ENCODE measurements around the gene ABCA13. TPM values are rescaled to one million over a fixed set of nuclear protein-coding genes. Genes with fewer than 3 reads are reported as not detected.

Gene ABCA13
- total RNA-seq, 1 experiment from 2014 or later: 0.76 TPM

GRCh38 chr7:48389977-48390376 lies 218.7 kb downstream of the ABCA13 start:
- DNase-seq: peak in 1 of 2 experiments; percentile 50
- POLR2A ChIA-PET (ENCODE audit: unreplicated experiment): no interaction called here
- no TSS peak for BruUV-seq (replicated peaks)

GRCh38 chr7:48390388-48391327 lies 219.4 kb downstream of the ABCA13 start:
- BruUV-seq (replicated peaks): no TSS peak
- no peaks in the 10 kb centered on the region for H3K79me2 ChIP-seq (ENCODE audit: low read depth)
- H3K27me3 ChIP-seq (ENCODE audit: insufficient read depth, low read depth): 0 out of 2 replicates have a peak, but pooled peaks cover 2% of the 10 kb centered on the region
- no peaks in the 10 kb centered on the region for H3K9me2 ChIP-seq (ENCODE audit: insufficient read depth)
- no peaks in the 10 kb centered on the region; the same call in 1 of the 2 replicates for H3K9me3 ChIP-seq (ENCODE audit: insufficient read depth, low read depth)
- H3K27ac ChIP-seq: no peak overlapping the region
- no peaks in the 10 kb centered on the region for H4K20me1 ChIP-seq (ENCODE audit: insufficient read depth)
- no peak overlapping the region for H3K4me3 ChIP-seq
- H3K36me3 ChIP-seq (ENCODE audit: low read depth): no peaks in the 10 kb centered on the region
- intact Hi-C loops (cut with micrococcal nuclease; ENCODE audit: unreplicated experiment): no loop called here
- no peak for DNase-seq
- TF ChIP-seq EZH2 (IDR thresholded peaks at IDR 0.05; ENCODE audit: low read depth) (no peak), CTCF (conservative IDR thresholded peaks at IDR 0.05) (no peak)
- ChIA-PET POLR2A (ENCODE audit: unreplicated experiment) (no interaction called here), CTCF (no interaction called here)
- peaks cover 6% of the 10 kb centered on the region; the same call in 1 of the 2 replicates for H3K4me1 ChIP-seq (replicated peaks; ENCODE audit: insufficient read depth)
- H2AFZ ChIP-seq: no peak overlapping the region; the same call in 1 of the 2 replicates
- no peak overlapping the region for H3K4me2 ChIP-seq
- no peaks in the 10 kb centered on the region for H3F3A ChIP-seq (ENCODE audit: insufficient read depth, low read depth)

More at GRCh38 chr7:48389977-48390376, 218.7 kb downstream of the ABCA13 start:
- CTCF ChIA-PET: no interaction called here
- peak overlapping the region; percentile 1; the same call in 1 of the 2 replicates for H3K4me2 ChIP-seq
- no peaks in the 10 kb centered on the region for H4K20me1 ChIP-seq (ENCODE audit: insufficient read depth)
- 0 out of 2 replicates have a peak overlapping the region, but pooled peaks have one; percentile 3 for H3K4me3 ChIP-seq
- no peaks in the 10 kb centered on the region for H3F3A ChIP-seq (ENCODE audit: insufficient read depth, low read depth)
- peaks cover 6% of the 10 kb centered on the region; the same call in 1 of the 2 replicates for H3K4me1 ChIP-seq (replicated peaks; ENCODE audit: insufficient read depth)
- no peaks in the 10 kb centered on the region for H3K27me3 ChIP-seq (ENCODE audit: insufficient read depth, low read depth)
- no peaks in the 10 kb centered on the region for H3K36me3 ChIP-seq (ENCODE audit: low read depth)
- no peaks in the 10 kb centered on the region for H3K9me2 ChIP-seq (ENCODE audit: insufficient read depth)
- no peaks in the 10 kb centered on the region; the same call in 1 of the 2 replicates for H3K9me3 ChIP-seq (ENCODE audit: insufficient read depth, low read depth)
- no peak overlapping the region for H3K27ac ChIP-seq
- H2AFZ ChIP-seq: peak overlapping the region; percentile 6; the same call in 1 of the 2 replicates
- intact Hi-C loops (cut with micrococcal nuclease; ENCODE audit: unreplicated experiment): no loop called here
- TF ChIP-seq EZH2 (IDR thresholded peaks at IDR 0.05; ENCODE audit: low read depth): no peak
- no peak for TF ChIP-seq CTCF (conservative IDR thresholded peaks at IDR 0.05)
- no peaks in the 10 kb centered on the region for H3K79me2 ChIP-seq (ENCODE audit: low read depth)

- Histone ChIP-seq H3K27ac (no peak overlapping the region), H3K79me2 (ENCODE audit: low read depth) (no peaks in the 10 kb centered on the region), H3K9me3 (ENCODE audit: insufficient read depth, low read depth) (no peaks in the 10 kb centered on the region), H3K27me3 (ENCODE audit: insufficient read depth, low read depth) (0 out of 2 replicates have a peak, but pooled peaks cover 4% of the 10 kb centered on the region), H3K4me2 (no peak overlapping the region), H2AFZ (no peak overlapping the region), H3K4me3 (no peak overlapping the region), H3K4me1 (replicated peaks; ENCODE audit: insufficient read depth) (no peaks in the 10 kb centered on the region), H3K36me3 (ENCODE audit: low read depth) (no peaks in the 10 kb centered on the region), H4K20me1 (ENCODE audit: insufficient read depth) (no peaks in the 10 kb centered on the region), H3K9me2 (ENCODE audit: insufficient read depth) (no peaks in the 10 kb centered on the region), H3F3A (ENCODE audit: insufficient read depth, low read depth) (no peaks in the 10 kb centered on the region)
- ChIA-PET CTCF (no interaction called here), POLR2A (ENCODE audit: unreplicated experiment) (no interaction called here)
- intact Hi-C loops (cut with micrococcal nuclease; ENCODE audit: unreplicated experiment): no loop called here
- DNase-seq: no peak
- BruUV-seq (replicated peaks): no TSS peak
- TF ChIP-seq EZH2 (IDR thresholded peaks at IDR 0.05; ENCODE audit: low read depth) (no peak), CTCF (conservative IDR thresholded peaks at IDR 0.05) (no peak)
Measured at GRCh38 chr7:48398191-48398590, 226.9 kb downstream of the ABCA13 start.

Measured in PC-9 (cell line).